SK-N-MC (cell line): Measurements from ENCODE around the gene PTPA.
A peak's percentile ranks its signal among the peaks of the same experiment; 100 is the strongest.

ENCODE experiments used
- DNase-seq: peaks from one replicate; pipeline ENCODE4 v3.0.0-alpha.2; 2011; ENCODE audit warnings: low read depth, low spot score
- H3K27ac ChIP-seq: fragments of 200-600 bp; sonication (generic); 2 replicates; pipeline ENCODE4 v1.5.1; 2016; ENCODE audit warnings: mixed run types
- H3K36me3 ChIP-seq: fragments of 200-600 bp; sonication (generic); 2 replicates; pipeline ENCODE4 v1.6.1; 2017; ENCODE audit warnings: antibody characterized with exemption, low read length, mixed read lengths; ENCODE audit not compliant: insufficient read depth
- H3K4me3 ChIP-seq: fragments of 200-600 bp; sonication (generic); 2 replicates; pipeline ENCODE4 v1.5.1; 2016
- H3K9ac ChIP-seq: fragments of 200-600 bp; sonication (generic); 2 replicates; pipeline ENCODE4 v1.8.0; 2017; ENCODE audit warnings: mixed run types, mixed read lengths; ENCODE audit not compliant: insufficient read length
- H3K9me3 ChIP-seq: fragments of 200-600 bp; sonication (generic); 2 replicates; pipeline ENCODE4 v1.6.1; 2017; ENCODE audit warnings: low read depth, mild to moderate bottlenecking, antibody characterized with exemption, low read length, moderate library complexity, mixed read lengths
- EZH2 ChIP-seq: fragments of 200-600 bp; sonication (generic); IDR thresholded peaks from one replicate; pipeline ENCODE4 v1.6.1; 2017; ENCODE audit warnings: antibody characterized with exemption
- FOXP2 ChIP-seq: optimal IDR thresholded peaks from 2 replicates; pipeline ENCODE3; 2011; ENCODE audit warnings: mild to moderate bottlenecking, moderate library complexity; ENCODE audit not compliant: insufficient read depth; ENCODE audit errors: extremely low read length, control extremely low read depth
- POLR2AphosphoS5 ChIP-seq: IDR thresholded peaks from 2 replicates; pipeline ENCODE4 v1.6.1; 2012; ENCODE audit warnings: mild to moderate bottlenecking, low read depth, low read length, borderline replicate concordance

Gene PTPA

DNA sequence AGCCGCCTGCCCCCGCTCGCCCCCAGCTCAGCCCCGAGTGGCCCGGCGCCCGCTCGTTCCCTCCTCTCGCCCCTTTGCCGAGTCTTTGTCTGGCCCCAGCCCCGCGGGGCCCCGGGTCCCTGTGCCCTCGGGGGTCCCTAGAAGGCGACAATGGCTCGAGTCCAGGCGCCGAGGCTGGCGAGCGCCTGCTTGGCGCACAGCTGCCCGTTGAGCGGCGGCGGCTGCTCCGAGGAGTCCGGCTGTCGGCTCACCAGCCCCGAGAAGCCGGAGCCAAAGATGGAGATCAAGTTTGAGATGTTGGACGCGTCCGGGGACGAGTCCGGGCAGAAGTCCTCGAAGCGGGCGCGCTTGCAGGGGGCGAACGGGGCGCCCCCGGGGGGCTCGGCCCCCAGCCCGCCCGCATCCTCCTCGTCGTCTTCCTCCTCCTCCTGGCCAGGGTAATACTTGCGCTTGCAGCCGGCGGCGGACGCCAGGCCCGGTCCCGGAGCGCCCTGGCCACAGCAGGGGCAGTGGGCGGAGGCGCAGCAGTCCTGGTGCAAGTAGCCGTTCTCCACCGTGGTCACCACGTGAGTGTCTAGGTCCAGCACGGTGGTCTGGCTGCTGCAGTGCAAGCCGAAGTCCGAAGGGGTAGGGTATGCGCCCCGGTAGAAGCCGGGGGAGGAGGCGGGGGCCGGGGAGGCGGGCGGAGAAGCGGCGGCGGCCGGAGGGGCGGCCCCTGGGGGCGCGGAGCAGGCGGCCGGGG is 65.7 kb downstream of the PTPA start:
- Histone ChIP-seq H3K27ac (peak overlapping the region; percentile 88), H3K4me3 (peak overlapping the region; percentile 89), H3K36me3 (no peaks in the 10 kb centered on the region), H3K9ac (peak overlapping the region; percentile 78), H3K9me3 (no peaks in the 10 kb centered on the region)
- no peak for DNase-seq
- TF ChIP-seq FOXP2 (no peak), EZH2 (no peak), POLR2AphosphoS5 (no peak)

DNA sequence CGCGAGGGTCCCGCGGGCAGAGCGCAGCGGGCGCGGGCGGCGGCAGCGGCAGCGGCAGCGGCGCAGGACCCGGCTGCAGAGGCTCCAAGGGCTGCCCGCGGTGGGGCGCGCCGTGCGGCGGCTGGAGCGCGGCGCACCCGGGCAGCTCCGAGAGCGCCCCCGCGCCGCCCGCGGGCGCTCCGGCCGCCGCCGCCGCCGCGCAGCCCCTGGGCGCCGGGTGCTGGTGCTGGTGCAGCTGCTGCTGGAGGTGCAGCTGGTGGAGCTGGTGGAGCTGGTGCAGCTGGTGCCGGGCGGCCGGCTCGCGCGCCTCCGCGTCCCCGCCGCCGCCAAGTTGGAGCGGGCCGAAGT is 66.2 kb downstream of the PTPA start:
- no peak for TF ChIP-seq FOXP2
- no peak for TF ChIP-seq EZH2
- TF ChIP-seq POLR2AphosphoS5: no peak
- DNase-seq: no peak
- no peaks in the 10 kb centered on the region for H3K36me3 ChIP-seq
- H3K4me3 ChIP-seq: peak overlapping the region; percentile 82
- H3K9me3 ChIP-seq: no peaks in the 10 kb centered on the region
- no peak overlapping the region for H3K27ac ChIP-seq
- peak overlapping the region; percentile 42 for H3K9ac ChIP-seq

DNA sequence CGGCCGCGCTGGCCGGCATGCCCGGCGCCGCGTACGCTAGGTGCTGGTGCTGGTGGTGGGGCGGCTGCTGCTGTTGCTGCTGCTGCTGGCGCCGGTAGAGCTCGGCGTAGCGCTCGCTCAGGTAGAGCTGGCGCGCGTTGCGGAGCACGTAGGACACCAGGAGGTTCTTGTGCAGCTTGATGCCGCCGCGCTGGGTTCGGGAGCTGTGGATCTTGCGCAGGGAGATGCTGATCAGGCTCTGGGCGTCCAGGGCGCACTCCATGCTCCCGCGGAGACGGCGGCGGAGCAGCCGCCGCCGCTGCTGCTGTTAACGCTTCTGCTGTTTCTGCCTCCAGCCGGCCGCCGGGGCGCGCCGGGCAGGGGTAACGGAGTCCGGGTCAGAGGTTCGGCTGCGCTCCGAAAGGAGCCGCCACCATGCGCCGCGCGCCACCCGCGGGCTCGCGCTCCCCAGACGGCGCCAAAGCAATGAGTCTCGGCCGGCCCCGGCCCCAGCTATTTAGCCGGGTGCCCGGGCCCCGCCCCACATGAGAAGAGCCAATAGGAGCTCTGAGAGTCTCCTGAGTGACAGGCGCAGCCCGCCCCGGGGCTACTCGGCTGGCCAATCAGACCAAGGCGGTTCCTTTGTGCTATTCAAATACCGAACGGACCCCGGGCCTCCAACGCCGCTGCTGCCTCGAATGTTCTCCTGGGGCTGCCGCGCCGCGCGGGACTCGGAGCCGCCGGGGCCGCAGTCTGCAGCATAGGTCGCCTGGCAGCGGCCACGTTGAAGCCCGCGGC is 66.8 kb downstream of the PTPA start, which contains the start of gene IER5L:
Gene IER5L (minus strand): TSS at position 471 of the 777 bp plus-strand sequence. CDS start 209 bp downstream, at position 262.
- TF ChIP-seq FOXP2 (no peak), EZH2 (no peak), POLR2AphosphoS5 (peak; percentile 100)
- no peaks in the 10 kb centered on the region for H3K36me3 ChIP-seq
- H3K9ac ChIP-seq: peak within 1 kb of the TSS; percentile 78
- peak within 1 kb of the TSS; percentile 89 for H3K4me3 ChIP-seq
- DNase-seq: peak; percentile 80
- no peak within 1 kb of the TSS for H3K27ac ChIP-seq
- H3K9me3 ChIP-seq: no peaks in the 10 kb centered on the region

DNA sequence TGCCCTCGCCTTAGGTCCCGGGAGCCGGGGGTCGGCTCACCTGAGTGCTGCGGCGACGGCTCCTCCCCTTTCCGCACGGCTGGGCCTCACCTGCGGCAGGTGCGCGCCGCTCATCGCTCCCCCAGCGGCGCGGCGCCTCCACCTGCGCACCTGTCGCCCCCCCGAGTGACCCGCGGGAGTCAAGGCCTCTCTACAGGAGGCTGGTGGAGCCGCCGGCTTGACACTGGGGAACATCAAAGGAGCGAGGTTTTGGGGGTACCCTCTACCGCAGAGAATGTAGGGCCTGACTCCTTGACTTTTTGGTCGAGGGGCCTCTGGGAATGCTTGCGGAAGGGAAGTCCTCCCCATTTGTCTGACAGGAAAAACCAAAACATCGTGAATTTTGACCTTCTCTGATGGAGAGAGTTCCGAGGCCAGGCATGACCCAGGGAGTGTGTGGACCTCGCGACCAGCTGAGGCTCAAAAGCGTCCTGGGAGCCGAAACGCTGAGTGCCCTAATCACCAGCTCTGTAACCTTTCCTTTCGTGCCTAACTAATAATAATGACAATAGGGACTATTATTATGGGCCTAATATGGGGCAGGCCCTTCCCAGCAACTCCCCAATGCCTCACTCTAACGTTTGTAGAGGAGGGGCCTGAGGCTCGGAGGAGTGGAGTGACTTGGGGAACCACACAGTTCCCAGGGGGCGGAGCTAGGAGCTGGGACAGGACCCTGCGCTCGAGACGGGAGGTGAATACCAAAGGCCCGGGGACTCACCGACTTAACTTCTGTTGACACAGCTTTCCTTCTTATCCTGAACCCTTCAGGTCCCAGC is 67.6 kb downstream of the PTPA start:
- DNase-seq: no peak
- no peak overlapping the region for H3K27ac ChIP-seq
- H3K9me3 ChIP-seq: no peaks in the 10 kb centered on the region
- H3K4me3 ChIP-seq: peak overlapping the region; percentile 82
- H3K36me3 ChIP-seq: no peaks in the 10 kb centered on the region
- H3K9ac ChIP-seq: peak overlapping the region; percentile 5
- no peak for TF ChIP-seq FOXP2
- TF ChIP-seq POLR2AphosphoS5: no peak
- TF ChIP-seq EZH2: no peak

DNA sequence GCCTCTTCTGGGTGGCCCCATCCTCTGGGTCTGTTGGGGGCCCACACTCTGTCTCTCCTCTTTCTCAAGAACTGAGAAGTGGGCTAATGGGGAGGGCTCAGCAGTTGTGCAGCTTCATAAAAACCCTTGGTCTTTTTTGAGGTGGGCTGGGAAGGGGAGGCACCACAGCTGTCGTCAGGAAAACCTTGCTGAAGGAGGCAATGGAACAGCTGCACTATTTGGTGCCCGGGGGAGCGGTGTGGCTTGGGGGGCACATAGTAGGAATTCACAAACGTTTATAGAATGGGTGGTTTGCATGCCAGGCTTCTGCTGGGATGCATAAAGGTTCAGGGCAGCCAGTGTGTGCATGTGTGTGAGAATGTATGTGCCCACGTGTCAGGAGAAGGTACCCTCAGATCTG is 70.0 kb downstream of the PTPA start:
- H3K27ac ChIP-seq: no peak overlapping the region
- no peak for TF ChIP-seq POLR2AphosphoS5
- no peak for TF ChIP-seq EZH2
- TF ChIP-seq FOXP2: no peak
- H3K9me3 ChIP-seq: no peaks in the 10 kb centered on the region
- H3K9ac ChIP-seq: no peak overlapping the region
- H3K4me3 ChIP-seq: no peak overlapping the region
- no peak for DNase-seq
- H3K36me3 ChIP-seq: no peaks in the 10 kb centered on the region

DNA sequence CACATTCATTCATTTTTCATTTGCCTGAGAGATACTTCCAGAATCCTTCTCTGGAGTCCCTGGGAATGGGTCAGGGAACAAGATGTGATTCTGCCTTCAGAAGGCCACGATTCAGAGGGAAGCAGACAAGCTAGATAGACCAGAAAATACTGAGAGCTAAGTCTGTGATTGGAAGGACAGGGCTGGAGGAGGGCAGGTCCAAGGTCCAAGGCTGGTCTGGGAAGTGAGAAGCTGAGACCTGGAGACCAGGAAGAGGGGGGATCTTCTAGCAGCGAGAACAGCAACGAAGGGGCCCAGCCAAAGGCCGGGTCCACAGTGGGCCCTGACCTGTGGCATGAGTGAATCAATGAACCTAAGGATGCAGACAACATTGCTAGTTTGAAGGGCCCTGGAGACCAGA is 70.9 kb downstream of the PTPA start:
- DNase-seq: no peak
- TF ChIP-seq FOXP2 (no peak), EZH2 (no peak), POLR2AphosphoS5 (no peak)
- H3K9me3 ChIP-seq: no peaks in the 10 kb centered on the region
- no peak overlapping the region for H3K27ac ChIP-seq
- H3K4me3 ChIP-seq: no peak overlapping the region
- no peaks in the 10 kb centered on the region for H3K36me3 ChIP-seq
- H3K9ac ChIP-seq: no peak overlapping the region

DNA sequence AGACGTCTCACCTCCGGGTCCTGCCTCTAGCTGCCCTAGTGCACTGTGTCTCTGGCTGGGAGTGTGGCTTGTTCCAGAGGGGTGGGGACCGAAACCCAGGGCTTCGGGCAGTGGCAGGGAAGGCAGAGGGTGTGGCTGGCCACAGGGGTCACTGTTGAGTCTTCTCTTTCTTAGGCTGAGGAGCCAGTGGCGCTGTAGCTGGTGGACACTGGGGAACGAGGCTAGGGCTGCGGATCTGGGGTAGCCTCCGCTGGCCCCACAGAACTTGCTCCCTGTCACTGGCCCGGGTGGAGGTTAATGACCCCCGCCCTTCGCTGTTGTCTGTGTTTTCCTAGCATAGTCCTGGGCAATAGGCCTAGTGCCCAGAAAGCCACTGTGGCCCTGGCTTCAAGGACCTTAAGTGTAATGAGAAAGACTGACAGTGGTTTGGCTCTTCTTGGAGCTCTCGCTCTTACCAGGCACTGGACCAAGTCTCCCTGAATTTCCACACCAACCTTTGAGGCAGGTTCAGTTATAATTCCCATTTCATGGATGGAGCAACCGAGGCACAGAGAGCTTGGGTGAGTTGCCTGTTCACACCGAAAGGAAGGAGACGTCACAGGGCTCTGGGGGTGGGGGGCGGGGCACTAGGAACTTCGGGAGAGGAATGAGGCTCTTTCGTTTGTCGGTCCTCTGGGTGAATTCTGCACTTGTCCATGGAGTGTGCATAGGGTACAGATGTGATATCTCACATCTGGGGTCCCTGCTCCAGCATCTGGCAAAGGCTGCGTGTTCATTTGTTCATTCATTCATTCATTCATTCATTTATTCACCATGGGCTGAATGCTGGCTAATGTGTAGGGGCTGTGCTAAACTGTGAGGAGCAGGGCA is 71.6 kb downstream of the PTPA start:
- Histone ChIP-seq H3K4me3 (no peak overlapping the region), H3K9ac (no peak overlapping the region), H3K36me3 (no peaks in the 10 kb centered on the region), H3K9me3 (no peaks in the 10 kb centered on the region), H3K27ac (no peak overlapping the region)
- no peak for TF ChIP-seq FOXP2
- TF ChIP-seq POLR2AphosphoS5: no peak
- TF ChIP-seq EZH2: no peak
- DNase-seq: no peak
